Kidney (tissue), 14 donors: ENCODE measurements around the gene EVI5L. TPM values are rescaled to one million over a fixed set of nuclear protein-coding genes. Genes with fewer than 3 reads are reported as not detected.
A peak's percentile ranks its signal among the peaks of the same experiment; 100 is the strongest.

ENCODE experiments used
- DNase-seq, 5 donors: peaks; one replicate each; pipeline ENCODE4 v3.0.0-alpha.2; 2013 to 2020
- FAIRE-seq: peaks from 2 replicates; lab custom pipeline; 2012; peaks lifted over from hg19 to GRCh38; lab: Jason Lieb, UNC
- H3K27ac ChIP-seq, 2 donors: one replicate each; pipeline ENCODE4 v1.7.0; 2013; ENCODE audit warnings: low read depth in 2 of 2, low read length in 2 of 2, inconsistent platforms in 1 of 2
- H3K27me3 ChIP-seq: one replicate; pipeline ENCODE4 v1.7.1; 2013; ENCODE audit warnings: low read length, inconsistent platforms; ENCODE audit not compliant: control insufficient read depth, insufficient read depth
- H3K36me3 ChIP-seq, 3 donors: one replicate each; pipeline versions ENCODE4 v1.7.0 to v1.7.1; 2013; ENCODE audit warnings: low read length in 3 of 3, control low read depth in 1 of 3, inconsistent platforms in 1 of 3; ENCODE audit not compliant: insufficient read depth in 3 of 3, control insufficient read depth in 2 of 3
- H3K4me1 ChIP-seq, 3 donors: one replicate each; pipeline versions ENCODE4 v1.7.0 to v1.7.1; 2013; ENCODE audit warnings: low read length in 3 of 3, inconsistent platforms in 1 of 3, low read depth in 1 of 3; ENCODE audit not compliant: control insufficient read depth in 2 of 3, insufficient read depth in 2 of 3
- H3K4me3 ChIP-seq, 3 donors: one replicate each; pipeline versions ENCODE4 v1.7.0 to v1.8.1; 2013; ENCODE audit warnings: low read length in 3 of 3, control low read depth in 1 of 3, inconsistent platforms in 1 of 3
- H3K9ac ChIP-seq, 3 donors: one replicate each; pipeline versions ENCODE4 v1.7.0 to v1.7.1; 2013; ENCODE audit warnings: low read length in 3 of 3, control low read depth in 1 of 3, inconsistent platforms in 1 of 3
- H3K9me3 ChIP-seq, 3 donors: one replicate each; pipeline versions ENCODE4 v1.7.0 to v1.7.1; 2013; ENCODE audit warnings: low read length in 3 of 3, control low read depth in 1 of 3, inconsistent platforms in 1 of 3; ENCODE audit not compliant: control insufficient read depth in 2 of 3, insufficient read depth in 1 of 3
- CTCF ChIP-seq: IDR thresholded peaks from 3 replicates; pipeline ENCODE4 v1.5.1; 2012; ENCODE audit warnings: mild to moderate bottlenecking, moderate library complexity, borderline replicate concordance; ENCODE audit not compliant: insufficient read depth; ENCODE audit errors: extremely low read depth
- intact Hi-C: fragments of 100-400 bp; cut with DNase I; formaldehyde crosslinking; loops from one replicate; pipeline ENCODE4 v1.11.1; 2022
- polyA plus RNA-seq: library from polyadenylated mRNA; stranded (reverse); fragments of 350-450 nt; fragmentation: Illumina TruSeq; extraction: RNeasy Lipid Tissue Mini Kit (QIAGEN cat#74804); gene quantifications from one replicate; pipeline ENCODE4 v1.2.3, GENCODE V29; 2014; ENCODE audit warnings: low read depth, low replicate concordance; ENCODE audit not compliant: insufficient read depth
- total RNA-seq: library from RNA; stranded (reverse); fragmentation: NEBNext Ultra II Directional; extraction: Animal tissue kit (Norgen Biotek cat#: 25700); gene quantifications from one replicate; pipeline ENCODE4 v1.2.1, GENCODE V29; 2021
- donor health status: control.
- donor health status: control.
- donor health status: control.
- donor health status: control.
- donor health status: control.
- donor health status: DM: yes; HTN: yes; CAD: no.
- donor health status: Normal renal cell carcinoma (clear cell type).

EVI5L gene
- total and polyA plus RNA-seq, 2 donors from 2014 or later = 14.5 to 15.9 TPM

- no peaks in the 10 kb centered on the region for H3K36me3 ChIP-seq
- intact Hi-C loops = no loop called here
- no peak overlapping the region for H3K27ac ChIP-seq
- TF ChIP-seq CTCF = no peak
- no peak overlapping the region for H3K9ac ChIP-seq
- H3K4me1 ChIP-seq = no peaks in the 10 kb centered on the region
- H3K9me3 ChIP-seq = no peaks in the 10 kb centered on the region
- no peak for FAIRE-seq
- H3K4me3 ChIP-seq = no peak overlapping the region
- DNase-seq = no peak
- no peaks in the 10 kb centered on the region for H3K27me3 ChIP-seq
Observed at GRCh38 chr19:7885818-7886217, 55.8 kb downstream of the EVI5L start.

- Histone ChIP-seq H3K4me3 (no peak overlapping the region), H3K4me1 (no peaks in the 10 kb centered on the region), H3K27me3 (no peaks in the 10 kb centered on the region), H3K9me3 (no peaks in the 10 kb centered on the region), H3K9ac (no peak overlapping the region), H3K36me3 (no peaks in the 10 kb centered on the region), H3K27ac (no peak overlapping the region)
- DNase-seq (peak in 1 of 5 donors; percentile 46), FAIRE-seq (no peak)
- intact Hi-C loops = no loop called here
- TF ChIP-seq CTCF = no peak
Observed at GRCh38 chr19:7887408-7888144, 57.6 kb downstream of the EVI5L start.

- Histone ChIP-seq H3K9ac (peak within 1 kb of the TSS in 2 of 3 donors; percentile 48 to 51), H3K27me3 (no peaks in the 10 kb centered on the region), H3K4me3 (peak within 1 kb of the TSS in 2 of 3 donors; percentile 38 to 55), H3K4me1 (no peaks in the 10 kb centered on the region), H3K36me3 (no peaks in the 10 kb centered on the region), H3K9me3 (no peaks in the 10 kb centered on the region), H3K27ac (no peak within 1 kb of the TSS)
- DNase-seq (peak; percentile 59 to 89 (median 75)), FAIRE-seq (no peak)
- intact Hi-C loops = no loop called here
- TF ChIP-seq CTCF = no peak
Observed at GRCh38 chr19:7888145-7888825, 58.3 kb downstream of the EVI5L start, which contains the start of gene LRRC8E. TSS of gene LRRC8E (plus strand) at chr19:7888510. CDS start at chr19:7895604, 7,094 bp downstream.
